ENCODE results near the gene MXI1. TPM values are rescaled to one million over a fixed set of nuclear protein-coding genes. Genes with fewer than 3 reads are reported as not detected.

Gene MXI1
- total RNA-seq, 1 donor from 2014 or later = 31.5 TPM

DNA sequence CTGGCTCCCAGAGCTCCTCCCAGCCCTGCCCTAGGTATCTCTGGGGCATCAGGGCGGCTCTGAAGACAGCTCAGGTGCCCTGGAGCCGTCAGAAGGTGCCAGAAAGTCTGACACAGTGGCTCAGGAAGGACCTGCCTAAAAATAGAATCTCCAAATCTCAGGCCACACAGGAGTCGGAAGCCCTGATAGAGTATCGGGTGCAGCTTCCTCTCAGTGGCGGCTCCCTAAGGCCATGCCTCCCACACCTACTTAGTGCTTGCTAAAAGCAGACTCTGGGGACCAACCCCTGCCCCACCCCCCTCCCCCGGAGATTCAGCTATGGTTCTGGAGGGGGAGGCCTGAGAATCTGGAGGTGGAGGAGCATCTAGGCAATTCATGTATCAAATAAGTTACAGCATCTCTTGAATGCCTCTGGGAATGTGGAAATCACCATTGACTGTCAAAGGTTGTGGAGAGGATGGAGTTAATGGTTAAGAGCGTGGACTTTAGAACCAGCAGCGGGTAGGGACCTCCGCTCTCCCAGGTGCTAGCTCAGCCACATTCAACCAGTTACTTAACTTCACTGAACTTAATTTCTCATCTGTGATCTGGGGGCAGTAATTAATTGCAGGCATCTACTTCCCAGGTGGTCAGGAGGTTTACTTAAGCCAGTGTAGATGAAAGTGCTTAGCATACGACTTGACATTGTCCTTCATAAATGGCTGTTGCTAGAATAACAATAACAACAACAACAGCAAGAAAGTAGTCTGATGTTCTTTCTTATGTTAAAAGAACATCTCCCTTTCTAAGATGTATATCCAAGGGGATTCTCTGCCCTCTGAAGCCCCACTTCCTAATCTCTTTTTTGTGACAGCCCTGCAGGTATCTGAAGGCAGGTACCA lies 38.6 kb upstream of the MXI1 start:
- DNase-seq (ENCODE audit: low read depth) (no peak), FAIRE-seq (no peak)
- Mint-ChIP-seq H3K4me3 (ENCODE audit: unreplicated experiment) (no peak overlapping the region), H3K27ac (ENCODE audit: unreplicated experiment) (no peak overlapping the region), H3K27me3 (ENCODE audit: low read depth, unreplicated experiment) (peaks cover 69% of the 10 kb centered on the region), H3K4me1 (ENCODE audit: low read depth, unreplicated experiment) (no peaks in the 10 kb centered on the region), H3K9me3 (ENCODE audit: unreplicated experiment) (peaks cover 4% of the 10 kb centered on the region), H3K36me3 (ENCODE audit: low read depth, unreplicated experiment) (no peaks in the 10 kb centered on the region)
- H3K4me2 ChIP-seq (ENCODE audit: low read length) = no peak overlapping the region
- H2AFZ ChIP-seq (ENCODE audit: low read depth, low read length) = no peak overlapping the region
- peaks cover 42% of the 10 kb centered on the region for H3K27me3 ChIP-seq (ENCODE audit: insufficient read depth, low read length)
- no peaks in the 10 kb centered on the region for H4K20me1 ChIP-seq (ENCODE audit: insufficient read depth, low read length)
- no peak overlapping the region for H3K9ac ChIP-seq (ENCODE audit: low read length)
- no peak overlapping the region for H3K27ac ChIP-seq (ENCODE audit: low read depth, low read length)
- H3K4me1 ChIP-seq (ENCODE audit: insufficient read depth, low read length) = no peaks in the 10 kb centered on the region
- TF ChIP-seq EZH2 (IDR thresholded peaks at IDR 0.05; ENCODE audit: insufficient read depth, low read length) = no peak
- TF ChIP-seq, protein P1, sequence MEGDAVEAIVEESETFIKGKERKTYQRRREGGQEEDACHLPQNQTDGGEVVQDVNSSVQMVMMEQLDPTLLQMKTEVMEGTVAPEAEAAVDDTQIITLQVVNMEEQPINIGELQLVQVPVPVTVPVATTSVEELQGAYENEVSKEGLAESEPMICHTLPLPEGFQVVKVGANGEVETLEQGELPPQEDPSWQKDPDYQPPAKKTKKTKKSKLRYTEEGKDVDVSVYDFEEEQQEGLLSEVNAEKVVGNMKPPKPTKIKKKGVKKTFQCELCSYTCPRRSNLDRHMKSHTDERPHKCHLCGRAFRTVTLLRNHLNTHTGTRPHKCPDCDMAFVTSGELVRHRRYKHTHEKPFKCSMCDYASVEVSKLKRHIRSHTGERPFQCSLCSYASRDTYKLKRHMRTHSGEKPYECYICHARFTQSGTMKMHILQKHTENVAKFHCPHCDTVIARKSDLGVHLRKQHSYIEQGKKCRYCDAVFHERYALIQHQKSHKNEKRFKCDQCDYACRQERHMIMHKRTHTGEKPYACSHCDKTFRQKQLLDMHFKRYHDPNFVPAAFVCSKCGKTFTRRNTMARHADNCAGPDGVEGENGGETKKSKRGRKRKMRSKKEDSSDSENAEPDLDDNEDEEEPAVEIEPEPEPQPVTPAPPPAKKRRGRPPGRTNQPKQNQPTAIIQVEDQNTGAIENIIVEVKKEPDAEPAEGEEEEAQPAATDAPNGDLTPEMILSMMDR (IDR thresholded peaks at IDR 0.05; ENCODE audit: insufficient read depth, low read depth, low read length) = no peak
- no peaks in the 10 kb centered on the region for H3K36me3 ChIP-seq (ENCODE audit: insufficient read depth, low read length)
- H3K9me3 ChIP-seq (ENCODE audit: insufficient read depth, low read depth, low read length) = no peaks in the 10 kb centered on the region
- H3K79me2 ChIP-seq (ENCODE audit: insufficient read depth, low read length) = no peaks in the 10 kb centered on the region
- no peak overlapping the region for H3K4me3 ChIP-seq (ENCODE audit: insufficient read depth, low read depth, low read length)

DNA sequence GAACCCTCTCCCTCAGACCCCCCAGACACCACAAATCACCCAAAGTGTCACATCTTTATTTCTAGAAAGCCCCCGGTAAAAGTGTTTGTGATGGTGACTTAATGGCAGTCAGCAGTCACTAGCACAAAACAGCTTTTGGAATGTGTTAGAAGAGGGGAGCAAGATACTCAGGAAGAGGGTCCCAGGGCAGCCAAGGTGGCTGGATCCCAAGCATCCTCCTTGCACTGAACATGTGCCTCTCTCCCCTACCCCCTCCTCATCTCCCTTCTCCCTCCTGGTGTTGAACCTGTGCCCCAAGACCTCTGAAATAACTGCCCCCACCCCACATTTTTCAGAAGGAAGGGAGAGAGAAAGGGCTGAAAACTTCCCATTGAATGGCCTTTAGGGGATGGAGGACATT lies 37.8 kb upstream of the MXI1 start:
- H3K27ac Mint-ChIP-seq (ENCODE audit: unreplicated experiment) = peak overlapping the region; percentile 26

More for the DNA sequence above, 37.8 kb upstream of the MXI1 start:
- Mint-ChIP-seq H3K27me3 (ENCODE audit: low read depth, unreplicated experiment) (peaks cover 62% of the 10 kb centered on the region), H3K4me3 (ENCODE audit: unreplicated experiment) (no peak overlapping the region), H3K9me3 (ENCODE audit: unreplicated experiment) (peaks cover 4% of the 10 kb centered on the region), H3K4me1 (ENCODE audit: low read depth, unreplicated experiment) (no peaks in the 10 kb centered on the region), H3K36me3 (ENCODE audit: low read depth, unreplicated experiment) (no peaks in the 10 kb centered on the region)
- Histone ChIP-seq H3K36me3 (ENCODE audit: insufficient read depth, low read length) (no peaks in the 10 kb centered on the region), H2AFZ (ENCODE audit: low read depth, low read length) (no peak overlapping the region), H4K20me1 (ENCODE audit: insufficient read depth, low read length) (no peaks in the 10 kb centered on the region), H3K4me3 (ENCODE audit: insufficient read depth, low read depth, low read length) (no peak overlapping the region), H3K4me1 (ENCODE audit: insufficient read depth, low read length) (no peaks in the 10 kb centered on the region), H3K79me2 (ENCODE audit: insufficient read depth, low read length) (no peaks in the 10 kb centered on the region), H3K27me3 (ENCODE audit: insufficient read depth, low read length) (peaks cover 38% of the 10 kb centered on the region), H3K9me3 (ENCODE audit: insufficient read depth, low read depth, low read length) (no peaks in the 10 kb centered on the region), H3K9ac (ENCODE audit: low read length) (no peak overlapping the region), H3K4me2 (ENCODE audit: low read length) (no peak overlapping the region), H3K27ac (ENCODE audit: low read depth, low read length) (no peak overlapping the region)
- FAIRE-seq (no peak), DNase-seq (ENCODE audit: low read depth) (no peak)
- TF ChIP-seq, protein P1 (IDR thresholded peaks at IDR 0.05; ENCODE audit: insufficient read depth, low read depth, low read length) = no peak
